ENCODE data around the gene ACSM6. TPM values are rescaled to one million over a fixed set of nuclear protein-coding genes. Genes with fewer than 3 reads are reported as not detected.
A peak's percentile ranks its signal among the peaks of the same experiment; 100 is the strongest.
"Not testable (repeated sequence)": the region's sequence is repeated elsewhere in the genome, so short reads cannot be mapped to it uniquely, and the experiment has no call there.

Gene ACSM6, protein sequence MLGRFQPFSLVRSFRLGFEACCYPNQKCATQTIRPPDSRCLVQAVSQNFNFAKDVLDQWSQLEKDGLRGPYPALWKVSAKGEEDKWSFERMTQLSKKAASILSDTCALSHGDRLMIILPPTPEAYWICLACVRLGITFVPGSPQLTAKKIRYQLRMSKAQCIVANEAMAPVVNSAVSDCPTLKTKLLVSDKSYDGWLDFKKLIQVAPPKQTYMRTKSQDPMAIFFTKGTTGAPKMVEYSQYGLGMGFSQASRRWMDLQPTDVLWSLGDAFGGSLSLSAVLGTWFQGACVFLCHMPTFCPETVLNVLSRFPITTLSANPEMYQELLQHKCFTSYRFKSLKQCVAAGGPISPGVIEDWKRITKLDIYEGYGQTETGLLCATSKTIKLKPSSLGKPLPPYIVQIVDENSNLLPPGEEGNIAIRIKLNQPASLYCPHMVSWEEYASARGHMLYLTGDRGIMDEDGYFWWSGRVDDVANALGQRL
- polyA plus RNA-seq (ENCODE audit: insufficient read length in 10 of 10), result under 1 TPM in 1 of 10 donors, not detected in 9; 0.09 TPM
- long read RNA-seq, donor 1, result 0 reads
- long read RNA-seq, donor 2, result 0 reads
- long read RNA-seq, donor 3, result 0 reads
- long read RNA-seq, donor 4, result 0 reads
- long read RNA-seq, donor 5, result 0 reads
- long read RNA-seq, donor 6, result 0 reads
- long read RNA-seq, donor 7, result 0 reads
- long read RNA-seq, donor 8, result 0 reads
- long read RNA-seq, donor 9, result 0 reads

GRCh38 chr10:95193944-95194343 lies at the start of gene ACSM6:
Gene ACSM6, plus strand, starts transcription at chr10:95194238. Its CDS starts 248 bp downstream, at chr10:95194486.
- DNase-seq, result no peak

DNA sequence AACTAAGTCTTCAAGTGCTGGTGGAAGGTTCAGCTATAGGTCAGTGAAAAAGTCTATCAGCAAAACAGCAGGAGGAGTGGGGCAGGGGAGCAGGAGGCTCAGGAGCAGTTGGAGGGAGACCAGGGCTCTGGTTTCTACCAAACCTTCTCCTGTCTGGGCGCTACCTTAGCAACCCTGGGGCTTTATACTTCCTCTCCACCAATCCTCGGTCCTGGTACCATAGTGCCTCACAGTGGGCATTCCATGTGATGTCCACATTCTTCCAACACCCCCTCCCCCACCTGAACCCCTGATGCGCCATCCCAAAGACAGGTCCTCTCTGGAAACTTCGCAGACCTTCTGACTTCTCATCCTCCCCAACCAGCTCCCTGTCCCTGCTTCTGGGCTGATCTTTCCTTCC lies 25.3 kb upstream of the ACSM6 start:
- no peak for DNase-seq

DNA sequence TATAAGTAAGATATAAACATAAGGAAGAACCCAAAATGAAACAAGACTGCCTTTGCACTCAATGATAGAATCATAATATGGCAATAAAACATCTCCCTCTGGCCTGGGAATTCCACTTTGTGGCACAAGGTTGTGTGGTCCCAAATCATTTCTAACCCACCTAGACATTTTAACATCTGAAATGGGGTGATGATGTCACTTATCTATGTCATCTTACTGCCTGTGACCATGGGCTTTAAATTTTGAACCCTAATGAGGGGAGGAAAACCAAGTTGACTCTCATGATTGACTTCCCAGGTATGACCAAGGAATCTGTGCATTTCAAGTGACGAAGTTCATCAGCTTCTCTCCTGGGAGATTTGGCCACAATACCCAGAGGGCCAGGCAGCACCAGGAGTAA lies 24.5 kb upstream of the ACSM6 start:
- no peak for DNase-seq

- no peak for DNase-seq
These were observed 23.2 kb upstream of the ACSM6 start for GRCh38 chr10:95170790-95171189.

GRCh38 chr10:95171336-95171735 lies 22.7 kb upstream of the ACSM6 start:
- no peak for DNase-seq

GRCh38 chr10:95172851-95173250 lies 21.2 kb upstream of the ACSM6 start:
- no peak for DNase-seq

GRCh38 chr10:95176101-95176500 lies 17.9 kb upstream of the ACSM6 start:
- no peak for DNase-seq

- no peak for DNase-seq
These were observed 16.6 kb upstream of the ACSM6 start for GRCh38 chr10:95177429-95177828.

DNA sequence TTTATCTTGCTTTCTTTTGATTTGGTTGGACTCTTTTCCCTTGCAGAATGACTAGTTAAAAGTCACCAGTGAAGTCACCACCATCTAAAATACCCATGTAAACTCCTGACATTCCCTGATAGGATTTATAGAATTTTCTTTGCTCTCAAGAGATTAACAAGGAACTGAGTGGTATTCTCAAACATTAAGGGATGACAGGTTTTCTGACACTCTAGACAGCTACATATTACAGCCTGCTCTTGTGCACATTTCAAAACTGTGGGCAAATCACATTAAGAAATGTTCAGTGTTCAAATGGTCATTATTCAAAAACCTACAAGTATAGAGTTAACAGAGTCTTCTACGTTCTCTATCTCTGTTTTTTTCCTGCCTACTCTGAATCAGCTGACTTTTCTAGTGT lies 15.8 kb upstream of the ACSM6 start:
- DNase-seq, result no peak

- no peak for DNase-seq
These were observed 15.2 kb upstream of the ACSM6 start for GRCh38 chr10:95178797-95179196.

GRCh38 chr10:95181726-95182125 lies 12.3 kb upstream of the ACSM6 start:
- peak in 1 of 3 donors; percentile 20 for DNase-seq

DNA sequence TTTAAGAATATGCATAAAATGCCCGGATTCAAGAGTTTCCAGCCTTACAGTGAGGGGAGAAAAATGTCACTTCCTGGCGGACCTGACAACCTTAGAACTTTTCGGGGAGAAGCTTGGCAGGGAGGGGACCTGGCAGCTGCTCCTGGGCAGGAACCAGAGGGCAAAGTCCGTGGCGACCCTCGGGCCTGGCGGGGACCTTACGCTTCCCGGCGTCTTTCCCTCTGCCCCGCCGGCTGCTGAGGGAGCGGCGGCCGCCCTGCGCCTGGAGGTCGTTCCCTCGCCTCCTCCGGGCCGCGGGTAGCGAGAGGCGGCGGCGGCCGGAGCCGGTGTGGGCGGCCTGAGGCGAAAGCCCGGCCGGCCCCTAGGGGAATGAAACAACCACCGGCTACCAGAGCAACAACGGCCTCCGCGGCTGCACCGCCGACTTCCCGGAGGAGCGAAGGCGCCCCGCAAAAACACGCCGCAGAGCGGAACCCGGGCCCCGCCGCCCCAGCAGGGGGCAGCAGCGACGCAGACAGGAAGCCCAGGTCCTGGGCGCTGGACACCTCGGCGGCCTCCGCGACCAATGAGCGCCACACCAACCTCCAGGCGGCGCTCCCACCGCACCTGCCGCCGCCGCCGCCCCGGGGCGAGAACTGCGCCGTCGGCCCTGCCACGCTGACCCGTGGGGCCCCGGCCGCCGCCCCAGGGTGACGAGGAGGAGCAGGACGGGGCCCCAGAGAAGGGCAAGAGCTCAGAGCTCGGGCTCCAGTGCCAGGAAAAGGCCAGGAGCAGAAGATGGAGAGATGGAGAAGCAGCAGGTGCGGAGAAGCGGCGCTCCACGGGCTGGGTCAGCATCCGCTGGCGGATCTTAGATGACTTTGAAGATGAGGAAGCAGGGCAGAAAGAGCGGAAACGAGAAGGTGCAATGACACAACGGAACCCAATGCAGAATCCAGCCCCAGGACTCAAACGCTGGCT lies 10.5 kb upstream of the ACSM6 start:
- DNase-seq, result peak; percentile 63 to 91 (median 82)

DNA sequence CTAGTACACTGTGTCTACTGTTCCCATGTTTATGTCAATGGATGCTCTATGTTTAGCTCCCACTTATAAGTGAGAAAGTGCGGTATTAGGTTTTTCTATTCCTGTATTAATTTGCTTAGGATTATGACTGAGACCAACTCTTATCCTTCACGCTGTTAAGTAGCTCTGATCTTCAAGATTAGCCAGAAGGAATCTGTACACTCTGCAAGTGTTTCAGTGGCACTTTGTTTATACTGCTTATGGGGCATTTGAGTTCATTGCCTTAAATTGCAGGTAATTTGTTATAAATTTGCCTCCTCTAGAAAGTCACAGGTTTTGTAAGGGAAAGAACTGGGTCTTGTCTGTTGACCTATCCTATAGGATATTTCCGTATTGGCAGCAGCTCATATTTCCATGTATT lies 6.4 kb upstream of the ACSM6 start:
- DNase-seq, result no peak

GRCh38 chr10:95188593-95188992 lies 5.4 kb upstream of the ACSM6 start:
- DNase-seq, result no peak

DNA sequence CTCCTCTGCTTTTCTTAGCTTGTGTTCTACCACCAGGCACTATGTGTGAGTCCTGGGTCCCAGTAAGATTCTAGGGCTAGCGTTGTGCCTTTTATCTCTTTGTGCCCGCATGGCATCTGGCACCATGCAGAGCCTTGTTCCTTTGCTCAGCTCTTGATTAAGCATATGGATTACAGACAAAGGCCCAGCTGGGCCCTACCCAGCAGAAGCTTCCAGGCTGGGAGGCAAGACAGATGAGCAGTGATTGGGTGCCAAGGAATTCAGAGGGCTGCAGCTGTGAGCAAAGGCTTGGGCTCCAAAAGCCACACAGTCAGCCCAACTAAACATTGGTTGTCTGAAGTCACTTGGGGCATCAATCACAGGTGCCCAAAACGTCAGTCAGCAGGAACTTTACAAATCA lies 2.0 kb downstream of the ACSM6 start:
- DNase-seq, result peak in 1 of 3 donors; percentile 34

DNA sequence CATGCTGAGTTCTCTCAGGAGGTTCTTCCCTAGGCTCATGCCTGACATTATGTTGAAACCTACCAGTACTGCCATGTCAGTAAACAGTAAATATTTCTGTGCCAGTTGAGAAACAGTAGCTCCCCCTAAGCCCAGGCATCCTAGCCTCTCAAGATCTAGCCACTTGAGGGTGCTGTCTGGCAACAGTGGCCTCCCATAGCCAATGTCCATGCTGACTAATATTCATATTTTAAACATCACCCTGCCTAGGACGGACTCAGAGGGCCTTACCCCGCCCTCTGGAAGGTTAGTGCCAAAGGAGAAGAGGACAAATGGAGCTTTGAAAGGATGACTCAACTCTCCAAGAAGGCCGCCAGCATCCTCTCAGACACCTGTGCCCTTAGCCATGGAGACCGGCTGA lies 7.7 kb downstream of the ACSM6 start:
- no peak for DNase-seq

GRCh38 chr10:95202865-95203264 lies 8.8 kb downstream of the ACSM6 start:
- not testable (repeated sequence) for DNase-seq

- DNase-seq, result no peak
These were observed 14.8 kb downstream of the ACSM6 start for GRCh38 chr10:95208702-95209391.

DNA sequence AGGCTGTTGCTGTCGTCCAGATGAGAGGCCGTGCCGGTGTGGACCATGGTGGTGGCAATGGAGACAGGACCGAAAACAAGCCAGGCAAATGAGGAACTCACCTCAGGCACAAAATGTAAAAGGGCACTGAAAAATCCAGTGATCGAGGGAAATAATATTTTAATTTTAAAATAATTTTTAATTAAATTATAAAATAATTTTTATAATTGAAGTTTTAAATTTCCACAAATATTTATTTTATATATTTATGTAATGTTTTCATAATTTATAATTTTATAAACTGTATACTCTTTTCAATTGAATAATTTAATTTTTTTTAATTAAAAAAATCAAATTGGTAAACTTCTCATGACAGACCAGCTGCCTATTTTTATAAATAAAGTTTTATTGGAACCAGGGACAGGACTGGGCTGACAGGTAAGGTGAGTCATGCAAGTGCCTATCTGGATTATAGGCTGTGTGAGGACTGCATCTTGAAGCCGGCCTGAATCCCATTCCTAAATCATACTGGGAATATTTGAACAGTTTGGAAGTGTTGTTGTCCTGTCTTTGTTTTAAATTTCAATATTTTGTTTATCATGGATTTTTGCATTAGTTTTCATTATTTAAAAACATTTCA lies 15.6 kb downstream of the ACSM6 start:
- no peak for DNase-seq

DNA sequence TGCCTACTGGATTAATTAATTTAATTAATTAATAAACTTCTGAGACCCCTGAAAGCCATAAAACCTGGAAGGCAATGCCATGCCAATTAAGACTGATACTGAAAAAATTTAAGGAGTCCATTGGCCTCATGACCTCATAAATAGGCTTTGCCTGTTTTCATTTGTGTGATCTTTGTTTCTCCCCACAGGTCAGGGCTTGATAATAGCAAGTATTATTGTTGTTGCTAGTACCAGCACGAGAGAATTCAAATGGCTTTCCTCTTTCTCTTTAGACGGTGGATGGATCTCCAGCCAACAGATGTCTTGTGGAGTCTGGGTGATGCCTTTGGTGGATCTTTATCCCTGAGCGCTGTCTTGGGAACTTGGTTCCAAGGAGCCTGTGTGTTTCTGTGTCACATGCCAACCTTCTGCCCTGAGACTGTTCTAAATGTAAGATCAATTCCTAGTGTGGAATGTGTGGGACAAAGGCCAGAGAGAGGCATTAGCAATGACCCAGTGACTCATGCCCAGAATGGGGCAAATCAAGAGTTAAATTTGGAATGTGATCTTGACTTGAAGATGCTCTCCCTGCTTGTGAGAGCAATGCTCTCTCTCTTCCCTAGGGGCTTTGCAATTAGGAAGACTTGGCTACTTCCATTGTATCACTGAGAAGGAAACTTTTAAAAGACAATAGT lies 17.7 kb downstream of the ACSM6 start:
- DNase-seq, result no peak
